ENCODE results near the gene M1AP. TPM values are rescaled to one million over a fixed set of nuclear protein-coding genes. Genes with fewer than 3 reads are reported as not detected.

The M1AP gene
- total RNA-seq, 4 donors from 2014 or later = 0.81 TPM; not detected in 3

DNA sequence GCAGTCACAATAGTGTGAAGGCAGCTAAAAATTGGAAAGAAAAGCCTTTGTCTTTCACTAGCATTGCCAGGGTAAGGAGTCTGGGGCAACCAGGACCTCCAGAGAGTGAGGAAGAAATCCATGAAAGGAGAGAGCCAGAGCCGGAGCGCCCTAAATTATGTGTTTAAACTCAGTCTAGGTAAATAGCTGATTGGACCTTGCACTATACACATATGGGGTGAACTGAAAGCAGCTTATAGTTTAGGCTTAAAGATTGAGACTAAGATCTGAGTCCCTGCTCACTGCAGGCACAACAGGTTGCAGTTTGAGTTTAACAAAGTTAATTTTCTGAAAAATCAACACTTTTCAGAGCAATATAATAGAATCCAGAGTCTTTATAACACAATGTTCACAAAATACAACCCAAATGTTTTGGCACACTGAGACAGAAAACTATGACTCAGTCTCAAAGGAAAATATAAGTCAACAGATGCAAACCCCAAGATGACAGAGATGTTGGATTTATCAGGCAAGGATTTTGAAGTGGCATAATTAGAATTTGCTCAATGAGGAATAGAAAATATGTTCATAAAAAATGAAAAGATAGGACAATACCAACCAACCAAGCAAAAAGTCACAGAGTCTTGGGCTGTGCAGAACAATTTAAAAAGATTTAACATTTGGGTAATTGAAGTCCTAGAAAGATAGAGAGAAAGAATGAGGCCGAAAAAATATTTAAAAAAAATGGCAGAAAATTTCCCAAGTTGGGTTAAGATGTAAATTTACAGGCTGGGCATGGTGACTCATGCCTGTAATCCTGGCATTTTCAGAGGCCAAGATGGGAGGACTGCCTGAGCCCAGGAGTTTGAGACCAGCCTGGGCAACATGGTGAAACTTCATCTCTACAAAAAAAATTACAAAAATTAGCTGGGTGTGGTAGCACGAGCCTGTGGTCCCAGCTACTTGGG is 54.0 kb downstream of the M1AP start:
- WGBS, 2 donors (ENCODE audit: low coverage in 1 of 2) = 68 to 71% methylated on average over 1 to 4 of the region's 4 CpGs
- ATAC-seq = no peak
- no peaks in the 10 kb centered on the region for H3K36me3 ChIP-seq
- no peaks in the 10 kb centered on the region for H3K9me3 ChIP-seq
- H3K27ac ChIP-seq = no peak overlapping the region
- TF ChIP-seq CTCF (IDR thresholded peaks at IDR 0.05) = no peak
- TF ChIP-seq EP300 (IDR thresholded peaks at IDR 0.05) = no peak
- no peak for TF ChIP-seq POLR2A (IDR thresholded peaks at IDR 0.05)
- TF ChIP-seq POLR2AphosphoS5 (IDR thresholded peaks at IDR 0.05) = no peak
- H3K27me3 ChIP-seq = peaks cover 92% of the 10 kb centered on the region
- no peaks in the 10 kb centered on the region for H3K4me1 ChIP-seq
- H3K4me3 ChIP-seq = no peak overlapping the region

GRCh38 chr2:74588664-74589063 is 59.5 kb downstream of the M1AP start:
- Histone ChIP-seq H3K27ac (no peak overlapping the region), H3K36me3 (no peaks in the 10 kb centered on the region), H3K4me3 (no peak overlapping the region), H3K4me1 (no peaks in the 10 kb centered on the region), H3K27me3 (peaks cover 55% of the 10 kb centered on the region), H3K9me3 (no peaks in the 10 kb centered on the region)
- 33 to 52% methylated on average over 1 to 2 of the region's 2 CpGs for WGBS, 2 donors (ENCODE audit: low coverage in 1 of 2)
- TF ChIP-seq POLR2A (IDR thresholded peaks at IDR 0.05) (no peak), POLR2AphosphoS5 (IDR thresholded peaks at IDR 0.05) (no peak), EP300 (IDR thresholded peaks at IDR 0.05) (no peak), CTCF (IDR thresholded peaks at IDR 0.05) (no peak)
- ATAC-seq = no peak

DNA sequence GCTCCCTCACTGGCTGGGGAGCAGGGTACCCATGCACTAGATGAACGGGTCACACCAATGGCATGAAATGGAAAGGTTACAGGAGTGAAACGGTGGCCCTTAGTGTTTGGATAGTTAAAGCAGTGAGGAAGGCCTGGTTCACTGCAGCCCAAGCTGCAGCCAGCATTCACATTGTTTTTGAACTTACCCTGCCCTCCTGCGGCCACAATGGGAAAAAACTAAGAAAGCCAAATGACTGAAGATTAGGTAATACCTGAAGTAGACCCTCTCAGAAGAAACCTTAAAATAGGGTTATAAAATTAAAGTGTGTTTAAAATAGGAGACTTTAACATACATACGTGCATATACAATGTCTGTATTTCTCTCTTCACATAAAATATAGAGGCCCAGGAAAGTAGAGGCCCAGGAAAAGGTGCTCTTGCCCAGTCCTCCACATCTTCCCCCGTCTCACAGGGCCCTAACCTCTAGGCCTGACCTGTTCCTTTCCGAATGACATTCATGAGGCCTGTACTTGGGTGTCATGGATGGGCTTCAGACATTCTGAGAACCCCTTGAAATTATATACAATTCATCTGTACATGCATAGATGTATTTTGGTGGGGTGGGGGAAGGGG is 60.4 kb downstream of the M1AP start:
- TF ChIP-seq POLR2A (IDR thresholded peaks at IDR 0.05) (no peak), EP300 (IDR thresholded peaks at IDR 0.05) (no peak), CTCF (IDR thresholded peaks at IDR 0.05) (peak; percentile 50 to 78 (median 76)), POLR2AphosphoS5 (IDR thresholded peaks at IDR 0.05) (no peak)
- ATAC-seq = peak; percentile 81
- no peaks in the 10 kb centered on the region for H3K36me3 ChIP-seq
- H3K27me3 ChIP-seq = peaks cover 46% of the 10 kb centered on the region
- no peaks in the 10 kb centered on the region for H3K9me3 ChIP-seq
- no peaks in the 10 kb centered on the region for H3K4me1 ChIP-seq
- H3K27ac ChIP-seq = no peak overlapping the region
- H3K4me3 ChIP-seq = no peak overlapping the region
- 19 to 24% methylated on average over 4 to 6 of the region's 6 CpGs for WGBS, 2 donors (ENCODE audit: low coverage in 1 of 2)

DNA sequence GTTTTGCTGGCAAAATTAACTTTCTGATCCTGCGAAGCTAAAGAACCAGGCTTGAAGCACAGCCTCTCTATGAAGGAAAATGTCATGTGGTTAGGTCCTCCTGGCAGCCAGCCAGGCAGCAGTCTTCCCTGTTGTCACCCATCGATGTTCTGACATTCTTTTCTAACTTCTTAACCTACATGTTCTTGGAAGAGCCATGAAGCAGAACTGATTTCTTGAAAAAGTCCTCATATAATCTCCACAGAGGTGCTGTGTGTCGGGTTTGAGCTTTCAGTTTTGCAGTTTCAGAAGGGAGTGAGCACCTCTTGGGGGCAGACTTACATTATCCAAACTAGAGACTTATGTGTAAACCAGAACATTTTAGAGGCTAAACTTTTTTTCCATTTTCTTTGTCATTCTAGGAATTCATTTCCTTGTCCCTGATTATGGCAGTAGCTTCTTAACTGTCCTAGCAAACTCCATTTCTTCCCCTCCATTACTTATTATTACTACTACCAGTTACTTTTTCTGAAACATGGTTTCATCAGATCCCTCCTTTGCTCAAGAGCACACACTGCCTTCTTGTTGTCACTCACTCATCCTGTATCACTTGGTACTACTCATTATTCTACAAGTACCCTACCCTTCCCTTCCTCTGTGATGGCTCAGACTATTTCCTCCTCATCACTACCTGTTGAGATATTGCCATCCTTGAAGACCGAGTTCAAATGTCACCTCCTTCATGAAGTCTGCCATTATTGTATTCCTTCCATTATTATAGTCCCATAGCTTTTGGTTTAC is 62.5 kb downstream of the M1AP start:
- Histone ChIP-seq H3K4me1 (no peaks in the 10 kb centered on the region), H3K9me3 (no peaks in the 10 kb centered on the region), H3K27me3 (peaks cover 30% of the 10 kb centered on the region), H3K4me3 (no peak overlapping the region), H3K27ac (no peak overlapping the region), H3K36me3 (no peaks in the 10 kb centered on the region)
- ATAC-seq = no peak
- TF ChIP-seq CTCF (IDR thresholded peaks at IDR 0.05) = no peak
- TF ChIP-seq POLR2A (IDR thresholded peaks at IDR 0.05) = no peak
- no peak for TF ChIP-seq POLR2AphosphoS5 (IDR thresholded peaks at IDR 0.05)
- TF ChIP-seq EP300 (IDR thresholded peaks at IDR 0.05) = no peak
- 41 to 59% methylated on average over 3 to 4 of the region's 4 CpGs for WGBS, 2 donors (ENCODE audit: low coverage in 1 of 2)
